Kidney epithelial cell (primary cell): ENCODE data around the gene KIF13A. TPM values are rescaled to one million over a fixed set of nuclear protein-coding genes. Genes with fewer than 3 reads are reported as not detected.
"Not testable (repeated sequence)": the region's sequence is repeated elsewhere in the genome, so short reads cannot be mapped to it uniquely, and the experiment has no call there.

Source experiments
- DNase-seq: peaks from one replicate; pipeline ENCODE4 v3.0.0-alpha.2; 2010; ENCODE audit warnings: low read depth
- H3K27me3 ChIP-seq: 2 replicates; pipeline ENCODE4 v1.6.0; 2011; ENCODE audit warnings: low read length; ENCODE audit not compliant: control insufficient read depth, insufficient read depth
- H3K36me3 ChIP-seq: 2 replicates; pipeline ENCODE4 v1.5.1; 2011; ENCODE audit warnings: low read length; ENCODE audit not compliant: control insufficient read depth, insufficient read depth
- H3K4me3 ChIP-seq: 2 replicates; pipeline ENCODE4 v1.5.1; 2011; ENCODE audit warnings: low read depth, mild to moderate bottlenecking, control low read depth, low read length
- CTCF ChIP-seq: IDR thresholded peaks from 2 replicates; pipeline ENCODE4 v1.5.1; 2011; ENCODE audit warnings: mild to moderate bottlenecking, moderate library complexity, low read length, control low read depth, inconsistent platforms; ENCODE audit not compliant: insufficient read depth, poor library complexity, severe bottlenecking
- total RNA-seq: library from RNA; depleted of rRNA; stranded (reverse); fragments of >200 nt; gene quantifications from 2 replicates; pipeline ENCODE4 v1.2.3, GENCODE V29; 2015

Gene KIF13A
- total RNA-seq, 1 donor from 2014 or later, result 30.9 TPM

- H3K4me3 ChIP-seq, result no peak overlapping the region
- TF ChIP-seq CTCF, result no peak
- no peaks in the 10 kb centered on the region for H3K36me3 ChIP-seq
- no peak for DNase-seq
- no peaks in the 10 kb centered on the region for H3K27me3 ChIP-seq
Observed at GRCh38 chr6:17847203-17847760, 140.2 kb downstream of the KIF13A start.

GRCh38 chr6:17846762-17847161, 140.7 kb downstream of the KIF13A start:
- no peaks in the 10 kb centered on the region for H3K36me3 ChIP-seq
- no peak for DNase-seq
- no peak for TF ChIP-seq CTCF
- H3K27me3 ChIP-seq, result no peaks in the 10 kb centered on the region
- no peak overlapping the region for H3K4me3 ChIP-seq

GRCh38 chr6:17845598-17845997, 141.8 kb downstream of the KIF13A start:
- Histone ChIP-seq H3K36me3 (no peaks in the 10 kb centered on the region), H3K4me3 (no peak overlapping the region), H3K27me3 (no peaks in the 10 kb centered on the region)
- TF ChIP-seq CTCF, result no peak
- no peak for DNase-seq

GRCh38 chr6:17844967-17845366, 142.5 kb downstream of the KIF13A start:
- not testable (repeated sequence) for H3K36me3 ChIP-seq, H3K4me3 ChIP-seq, DNase-seq, H3K27me3 ChIP-seq

GRCh38 chr6:17842934-17843821, 144.3 kb downstream of the KIF13A start:
- TF ChIP-seq CTCF, result no peak
- no peaks in the 10 kb centered on the region for H3K27me3 ChIP-seq
- H3K36me3 ChIP-seq, result no peaks in the 10 kb centered on the region
- no peak for DNase-seq
- H3K4me3 ChIP-seq, result no peak overlapping the region

GRCh38 chr6:17842014-17842776, 145.2 kb downstream of the KIF13A start:
- no peak for TF ChIP-seq CTCF
- no peaks in the 10 kb centered on the region for H3K36me3 ChIP-seq
- no peak overlapping the region for H3K4me3 ChIP-seq
- DNase-seq, result no peak
- H3K27me3 ChIP-seq, result no peaks in the 10 kb centered on the region
